Mammary epithelial cell (primary cell): ENCODE measurements around the gene CCDC82.

Experiments
- EZH2 ChIP-seq: IDR thresholded peaks from 2 replicates; pipeline ENCODE4 v1.6.1; 2012; ENCODE audit warnings: low read length, inconsistent platforms, borderline replicate concordance
- TF ChIP-seq, protein P1 (sequence below), 2 donors: IDR thresholded peaks in 1 of 2; conservative IDR thresholded peaks in 1 of 2; 2 replicates each; pipeline ENCODE4 v1.5.1; 2011 to 2012; ENCODE audit warnings: inconsistent platforms in 2 of 2, low read length in 2 of 2, mild to moderate bottlenecking in 2 of 2, control low read depth in 1 of 2, low read depth in 1 of 2; ENCODE audit not compliant: insufficient read depth in 1 of 2; ENCODE audit errors: extremely low read depth in 1 of 2

DNA sequence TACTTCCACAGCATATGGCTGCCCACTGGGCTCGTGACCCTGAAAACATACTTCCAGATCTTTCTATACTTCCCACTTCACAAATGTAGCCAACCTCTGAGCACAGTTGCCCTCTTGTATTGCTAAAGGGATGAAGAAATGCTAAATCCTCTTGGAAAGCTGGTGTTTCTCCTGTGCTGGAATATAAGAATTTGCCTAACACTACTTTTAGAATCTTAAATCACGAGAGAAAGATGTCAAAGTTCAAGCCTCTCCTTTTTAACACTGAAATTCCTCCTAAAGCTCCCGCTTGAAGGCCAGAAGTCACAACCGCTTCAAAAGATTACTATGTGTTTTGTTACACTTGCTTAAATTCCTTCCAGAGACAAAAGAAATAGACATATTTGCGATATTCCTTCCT, 68.6 kb downstream of the CCDC82 start:
- TF ChIP-seq, protein P1, sequence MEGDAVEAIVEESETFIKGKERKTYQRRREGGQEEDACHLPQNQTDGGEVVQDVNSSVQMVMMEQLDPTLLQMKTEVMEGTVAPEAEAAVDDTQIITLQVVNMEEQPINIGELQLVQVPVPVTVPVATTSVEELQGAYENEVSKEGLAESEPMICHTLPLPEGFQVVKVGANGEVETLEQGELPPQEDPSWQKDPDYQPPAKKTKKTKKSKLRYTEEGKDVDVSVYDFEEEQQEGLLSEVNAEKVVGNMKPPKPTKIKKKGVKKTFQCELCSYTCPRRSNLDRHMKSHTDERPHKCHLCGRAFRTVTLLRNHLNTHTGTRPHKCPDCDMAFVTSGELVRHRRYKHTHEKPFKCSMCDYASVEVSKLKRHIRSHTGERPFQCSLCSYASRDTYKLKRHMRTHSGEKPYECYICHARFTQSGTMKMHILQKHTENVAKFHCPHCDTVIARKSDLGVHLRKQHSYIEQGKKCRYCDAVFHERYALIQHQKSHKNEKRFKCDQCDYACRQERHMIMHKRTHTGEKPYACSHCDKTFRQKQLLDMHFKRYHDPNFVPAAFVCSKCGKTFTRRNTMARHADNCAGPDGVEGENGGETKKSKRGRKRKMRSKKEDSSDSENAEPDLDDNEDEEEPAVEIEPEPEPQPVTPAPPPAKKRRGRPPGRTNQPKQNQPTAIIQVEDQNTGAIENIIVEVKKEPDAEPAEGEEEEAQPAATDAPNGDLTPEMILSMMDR (conservative IDR thresholded peaks at IDR 0.05 in 1 of 2, IDR thresholded peaks at IDR 0.05 in 1 of 2; ENCODE audit: extremely low read depth in 1 of 2, insufficient read depth in 1 of 2, low read depth in 1 of 2, low read length in 2 of 2): no peak
- TF ChIP-seq EZH2: no peak
